Karpas-422 (cell line): ENCODE measurements around the gene IGFBP7. TPM values are rescaled to one million over a fixed set of nuclear protein-coding genes. Genes with fewer than 3 reads are reported as not detected.

Experiments used
- DNase-seq: peaks from one replicate; pipeline ENCODE4 v3.0.0-alpha.2; 2015
- H2AFZ ChIP-seq: fragments of 200-600 bp; sonication (generic); 2 replicates; pipeline ENCODE4 v1.6.1; 2014; ENCODE audit warnings: antibody characterized with exemption, low read length, mixed read lengths
- H3K27ac ChIP-seq: fragments of 200-600 bp; sonication (generic); 2 replicates; pipeline ENCODE4 v1.5.1; 2014; ENCODE audit warnings: mild to moderate bottlenecking, low read length, moderate library complexity
- H3K27me3 ChIP-seq: fragments of 200-600 bp; sonication (generic); 2 replicates; pipeline ENCODE4 v1.6.1; 2014; ENCODE audit warnings: low read length, mixed read lengths
- H3K36me3 ChIP-seq: fragments of 200-600 bp; sonication (generic); 2 replicates; pipeline ENCODE4 v1.6.1; 2014; ENCODE audit warnings: low read length, mixed read lengths; ENCODE audit not compliant: insufficient read depth
- H3K4me1 ChIP-seq: fragments of 200-600 bp; sonication (generic); 2 replicates; pipeline ENCODE4 v1.6.1; 2014; ENCODE audit warnings: mild to moderate bottlenecking, low read length, mixed read lengths
- H3K4me2 ChIP-seq: fragments of 200-600 bp; sonication (generic); 2 replicates; pipeline ENCODE4 v1.6.1; 2014; ENCODE audit warnings: low read length, low read depth, mild to moderate bottlenecking; ENCODE audit not compliant: poor library complexity, severe bottlenecking
- H3K4me3 ChIP-seq: fragments of 200-600 bp; sonication (generic); 2 replicates; pipeline ENCODE4 v1.5.1; 2014; ENCODE audit warnings: mild to moderate bottlenecking, antibody characterized with exemption, low read length, mixed read lengths
- H3K79me2 ChIP-seq: fragments of 200-600 bp; sonication (generic); 2 replicates; pipeline ENCODE4 v1.6.1; 2014; ENCODE audit warnings: mild to moderate bottlenecking, low read length, mixed read lengths
- H3K9ac ChIP-seq: fragments of 200-600 bp; sonication (generic); 2 replicates; pipeline ENCODE4 v1.6.0; 2014; ENCODE audit warnings: low read length
- H3K9me2 ChIP-seq: fragments of 200-600 bp; sonication (generic), shearing (Covaris generic); replicated peaks from 2 replicates; pipeline ENCODE4 v1.6.0; 2014; ENCODE audit warnings: mild to moderate bottlenecking, low read length, moderate library complexity; ENCODE audit not compliant: insufficient read depth
- H3K9me3 ChIP-seq: fragments of 300-700, 200-600 bp; sonication (generic); 2 replicates; pipeline ENCODE4 v1.6.1; 2014; ENCODE audit warnings: low read length, mixed read lengths
- H4K20me1 ChIP-seq: fragments of 200-600 bp; sonication (generic); 2 replicates; pipeline ENCODE4 v1.6.1; 2014; ENCODE audit warnings: mild to moderate bottlenecking, antibody characterized with exemption, low read length, low read depth; ENCODE audit not compliant: insufficient read depth
- total RNA-seq: library from RNA; depleted of rRNA; stranded (reverse); fragments of >200 nt; shearing (Covaris generic); gene quantifications from 2 replicates; pipeline ENCODE4 v1.2.3, GENCODE V29; 2014; ENCODE audit warnings: low replicate concordance

Gene IGFBP7
- total RNA-seq, 1 experiment from 2014 or later, result not detected

GRCh38 chr4:57080781-57081650 is 29.2 kb downstream of the IGFBP7 start:
- no peak overlapping the region for H3K4me3 ChIP-seq
- no peak overlapping the region for H3K9ac ChIP-seq
- H3K36me3 ChIP-seq, result no peaks in the 10 kb centered on the region
- no peaks in the 10 kb centered on the region for H3K9me3 ChIP-seq
- H4K20me1 ChIP-seq, result no peaks in the 10 kb centered on the region
- H3K27me3 ChIP-seq, result no peaks in the 10 kb centered on the region
- no peak for DNase-seq
- H3K4me1 ChIP-seq, result no peaks in the 10 kb centered on the region
- H3K27ac ChIP-seq, result no peak overlapping the region
- no peaks in the 10 kb centered on the region for H3K79me2 ChIP-seq
- no peaks in the 10 kb centered on the region for H3K9me2 ChIP-seq
- H2AFZ ChIP-seq, result no peak overlapping the region
- H3K4me2 ChIP-seq, result no peak overlapping the region

GRCh38 chr4:57078685-57079521 is 31.3 kb downstream of the IGFBP7 start:
- Histone ChIP-seq H4K20me1 (no peaks in the 10 kb centered on the region), H3K4me1 (no peaks in the 10 kb centered on the region), H3K27me3 (no peaks in the 10 kb centered on the region), H3K4me2 (no peak overlapping the region), H3K9ac (no peak overlapping the region), H3K27ac (no peak overlapping the region), H3K36me3 (no peaks in the 10 kb centered on the region), H2AFZ (no peak overlapping the region), H3K9me2 (no peaks in the 10 kb centered on the region), H3K9me3 (no peaks in the 10 kb centered on the region), H3K79me2 (no peaks in the 10 kb centered on the region), H3K4me3 (no peak overlapping the region)
- DNase-seq, result no peak

GRCh38 chr4:57077550-57078343 is 32.4 kb downstream of the IGFBP7 start:
- Histone ChIP-seq H3K79me2 (no peaks in the 10 kb centered on the region), H3K4me3 (no peak overlapping the region), H4K20me1 (no peaks in the 10 kb centered on the region), H3K9ac (no peak overlapping the region), H3K9me2 (no peaks in the 10 kb centered on the region), H3K9me3 (no peaks in the 10 kb centered on the region), H3K4me1 (no peaks in the 10 kb centered on the region), H2AFZ (no peak overlapping the region), H3K36me3 (no peaks in the 10 kb centered on the region), H3K4me2 (no peak overlapping the region), H3K27ac (no peak overlapping the region), H3K27me3 (no peaks in the 10 kb centered on the region)
- no peak for DNase-seq

GRCh38 chr4:57076646-57077045 is 33.5 kb downstream of the IGFBP7 start:
- H2AFZ ChIP-seq, result no peak overlapping the region
- no peaks in the 10 kb centered on the region for H3K27me3 ChIP-seq
- no peaks in the 10 kb centered on the region for H3K9me2 ChIP-seq
- no peak overlapping the region for H3K27ac ChIP-seq
- no peaks in the 10 kb centered on the region for H3K79me2 ChIP-seq
- H3K4me1 ChIP-seq, result no peaks in the 10 kb centered on the region
- no peak overlapping the region for H3K4me3 ChIP-seq
- no peak overlapping the region for H3K9ac ChIP-seq
- no peaks in the 10 kb centered on the region for H4K20me1 ChIP-seq
- H3K36me3 ChIP-seq, result no peaks in the 10 kb centered on the region
- no peak overlapping the region for H3K4me2 ChIP-seq
- H3K9me3 ChIP-seq, result no peaks in the 10 kb centered on the region
- no peak for DNase-seq

GRCh38 chr4:57075367-57075766 is 34.8 kb downstream of the IGFBP7 start:
- Histone ChIP-seq H3K36me3 (no peaks in the 10 kb centered on the region), H3K4me2 (no peak overlapping the region)
- no peak for DNase-seq

GRCh38 chr4:57074744-57075143 is 35.4 kb downstream of the IGFBP7 start:
- no peaks in the 10 kb centered on the region for H3K4me1 ChIP-seq
- no peaks in the 10 kb centered on the region for H3K79me2 ChIP-seq
- H3K4me3 ChIP-seq, result no peak overlapping the region
- H3K36me3 ChIP-seq, result no peaks in the 10 kb centered on the region
- no peaks in the 10 kb centered on the region for H3K9me3 ChIP-seq
- no peak overlapping the region for H2AFZ ChIP-seq
- no peaks in the 10 kb centered on the region for H3K9me2 ChIP-seq
- no peak overlapping the region for H3K27ac ChIP-seq
- DNase-seq, result no peak
- no peak overlapping the region for H3K4me2 ChIP-seq
- no peaks in the 10 kb centered on the region for H4K20me1 ChIP-seq
- no peak overlapping the region for H3K9ac ChIP-seq
- no peaks in the 10 kb centered on the region; the same call in 1 of the 2 replicates for H3K27me3 ChIP-seq

More at GRCh38 chr4:57075367-57075766, 34.8 kb downstream of the IGFBP7 start:
- Histone ChIP-seq H2AFZ (no peak overlapping the region), H3K4me1 (no peaks in the 10 kb centered on the region), H3K9me3 (no peaks in the 10 kb centered on the region), H3K4me3 (no peak overlapping the region), H3K9ac (no peak overlapping the region), H3K79me2 (no peaks in the 10 kb centered on the region), H3K27ac (no peak overlapping the region), H3K27me3 (no peaks in the 10 kb centered on the region; the same call in 1 of the 2 replicates), H4K20me1 (no peaks in the 10 kb centered on the region), H3K9me2 (no peaks in the 10 kb centered on the region)

GRCh38 chr4:57073559-57073958 is 36.6 kb downstream of the IGFBP7 start:
- Histone ChIP-seq H3K9me2 (no peaks in the 10 kb centered on the region), H3K9ac (no peak overlapping the region), H3K4me1 (no peaks in the 10 kb centered on the region), H3K4me3 (no peak overlapping the region), H2AFZ (no peak overlapping the region), H3K36me3 (no peaks in the 10 kb centered on the region), H3K27me3 (no peaks in the 10 kb centered on the region; the same call in 1 of the 2 replicates), H3K79me2 (no peaks in the 10 kb centered on the region), H4K20me1 (no peaks in the 10 kb centered on the region), H3K9me3 (no peaks in the 10 kb centered on the region), H3K27ac (no peak overlapping the region), H3K4me2 (no peak overlapping the region)
- no peak for DNase-seq
